Superior temporal gyrus (tissue), 1 donor: ENCODE data around the gene HCN2.

ENCODE experiments used
- DNase-seq: peaks from one replicate; pipeline ENCODE4 v3.0.0-alpha.2; 2016; ENCODE audit errors: extremely low spot score

HCN2 gene

DNA sequence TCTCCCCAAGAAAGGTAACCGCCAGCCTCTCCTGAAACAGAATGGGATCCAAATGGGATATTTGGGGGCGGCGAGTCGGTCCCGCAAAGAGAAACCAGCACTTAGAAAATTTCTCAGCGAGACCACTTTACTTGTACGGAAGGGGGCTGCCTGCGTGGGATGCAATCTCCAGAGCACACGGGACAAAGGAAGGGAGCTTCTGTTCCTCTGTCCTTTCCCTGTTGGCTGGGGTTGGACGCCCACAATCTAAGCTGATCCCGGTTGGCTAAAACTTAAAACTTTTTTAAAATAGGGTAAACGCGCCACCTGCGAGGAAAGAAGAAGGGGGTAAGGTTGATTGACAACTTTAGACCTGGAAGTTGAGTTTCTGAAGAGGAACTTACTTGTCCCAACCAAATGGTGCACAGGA is 18.1 kb upstream of the HCN2 start:
- no peak for DNase-seq

DNA sequence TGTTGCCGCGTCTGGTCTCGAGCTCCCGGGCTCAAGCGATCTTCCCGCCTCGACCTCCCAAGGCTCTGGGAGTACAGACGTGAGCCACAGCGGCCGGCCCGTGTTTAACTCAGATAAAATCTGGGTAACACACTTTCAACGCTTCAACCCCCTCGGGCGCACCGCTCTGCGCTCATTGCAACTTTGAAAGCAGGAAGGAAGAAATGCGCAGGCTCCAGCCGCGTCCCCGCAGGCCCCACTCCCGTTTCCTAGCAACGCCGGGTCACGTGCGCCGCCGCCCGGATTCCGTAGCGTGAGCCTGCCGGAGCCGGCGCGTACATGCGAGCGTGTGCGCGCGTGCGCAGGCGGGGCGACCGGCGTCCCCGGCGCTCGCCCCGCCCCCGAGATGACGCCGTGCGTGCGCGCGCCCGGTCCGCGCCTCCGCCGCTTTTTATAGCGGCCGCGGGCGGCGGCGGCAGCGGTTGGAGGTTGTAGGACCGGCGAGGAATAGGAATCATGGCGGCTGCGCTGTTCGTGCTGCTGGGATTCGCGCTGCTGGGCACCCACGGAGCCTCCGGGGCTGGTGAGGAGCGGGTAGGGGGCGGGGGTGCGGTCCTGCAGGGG is 17.4 kb upstream of the HCN2 start, which contains the start of gene BSG:
TSS of gene BSG (plus strand) at position 457 of the 603 bp plus-strand sequence. CDS start at position 496, 39 bp downstream.
- peak; percentile 98 for DNase-seq

DNA sequence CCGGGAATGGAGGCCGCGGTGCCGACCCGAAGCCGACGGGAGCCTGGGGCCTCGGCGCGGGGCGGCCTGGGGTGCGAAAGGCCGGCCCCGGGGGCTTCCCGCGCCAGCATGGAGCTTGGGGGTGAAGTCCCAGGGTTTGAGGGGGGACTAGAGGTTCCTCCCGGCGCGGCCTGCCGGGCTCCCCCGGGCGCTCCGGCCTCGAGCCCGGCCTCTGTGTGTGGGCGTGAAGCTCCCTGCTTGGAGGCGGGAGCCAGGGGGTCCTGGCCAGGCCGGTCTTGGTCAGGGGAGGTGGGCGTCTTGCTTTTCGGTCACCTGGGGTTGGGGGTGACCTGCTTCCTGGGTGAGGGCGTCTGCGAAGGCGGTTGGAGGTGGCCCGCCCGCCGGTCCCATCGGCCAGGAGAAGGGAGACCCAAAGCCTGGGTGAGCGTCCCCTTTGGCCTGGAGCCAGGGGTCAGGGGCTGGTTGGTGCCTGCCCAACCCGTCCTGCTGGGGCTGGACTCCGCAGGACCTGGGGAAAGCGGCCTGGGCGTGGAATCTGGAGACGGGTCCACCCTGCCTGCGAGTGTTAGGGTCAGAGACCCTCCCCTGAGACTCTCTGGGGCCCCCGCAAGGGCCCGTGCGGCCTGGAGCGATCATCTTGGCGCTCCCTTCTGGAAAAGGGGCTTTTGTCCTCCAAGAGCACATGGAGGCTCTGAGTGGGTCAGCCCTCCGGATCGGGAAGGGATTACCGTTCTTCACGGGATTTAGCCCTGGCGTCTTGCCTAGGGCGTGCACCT is 16.8 kb upstream of the HCN2 start:
- DNase-seq = no peak

DNA sequence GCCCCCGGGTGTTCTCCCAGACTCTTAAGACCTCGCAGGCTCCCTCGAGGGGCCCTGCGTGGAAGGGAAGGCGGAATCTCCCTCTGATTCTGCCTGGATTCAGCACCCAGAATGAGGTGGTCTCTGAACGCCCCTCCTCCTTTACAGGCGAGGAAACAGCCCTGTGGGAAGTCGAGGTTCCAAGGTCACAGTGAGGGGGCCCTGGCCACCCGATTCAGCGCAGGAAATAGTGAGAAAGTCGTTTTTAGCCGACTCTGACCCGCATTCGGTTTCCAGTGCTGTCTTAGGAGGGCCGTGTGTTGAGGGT is 16.2 kb upstream of the HCN2 start:
- DNase-seq = no peak

DNA sequence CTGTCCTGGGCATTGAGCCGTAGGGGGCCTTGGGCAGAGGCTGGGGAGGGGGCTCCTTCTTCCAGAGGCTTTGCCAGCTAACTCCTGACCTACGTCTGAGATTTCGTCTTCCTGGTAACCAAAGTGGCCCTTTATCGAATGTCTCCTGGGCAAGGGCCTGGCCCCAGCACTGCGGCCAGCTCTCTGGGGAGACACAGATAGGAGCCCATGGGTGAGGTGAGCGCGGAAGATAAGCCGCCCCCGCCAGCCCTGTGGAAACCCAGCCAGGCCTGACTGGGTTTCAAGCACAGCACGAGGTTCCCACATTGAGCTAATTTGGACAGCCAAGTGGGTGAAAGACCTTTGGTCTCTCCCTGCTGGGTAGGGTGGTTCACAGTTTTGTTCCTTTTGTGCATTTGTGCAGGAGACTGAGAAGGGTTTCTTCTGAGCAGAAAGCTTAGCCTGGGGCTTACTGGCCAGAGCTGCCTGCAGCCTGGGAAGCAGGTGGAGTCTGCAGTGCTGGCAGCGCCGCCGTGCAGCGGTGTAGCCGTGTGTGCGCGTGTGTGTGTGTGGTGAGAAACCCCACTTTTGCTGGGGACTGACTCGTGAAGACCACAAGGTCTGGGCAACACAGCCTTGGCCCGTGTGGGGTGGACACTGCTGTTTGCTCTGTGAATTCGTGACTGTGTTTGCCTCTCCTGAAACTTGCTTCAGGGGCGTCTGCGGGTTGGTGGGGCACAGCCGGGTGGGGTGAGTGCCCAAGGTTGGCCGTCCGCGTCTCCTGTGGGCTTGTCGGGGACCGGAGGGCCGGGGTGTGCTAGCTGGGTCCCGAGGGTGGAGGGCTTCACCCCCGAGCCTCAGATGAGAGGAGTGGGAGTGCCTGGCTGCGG is 14.8 kb upstream of the HCN2 start:
- peak; percentile 50 for DNase-seq

DNA sequence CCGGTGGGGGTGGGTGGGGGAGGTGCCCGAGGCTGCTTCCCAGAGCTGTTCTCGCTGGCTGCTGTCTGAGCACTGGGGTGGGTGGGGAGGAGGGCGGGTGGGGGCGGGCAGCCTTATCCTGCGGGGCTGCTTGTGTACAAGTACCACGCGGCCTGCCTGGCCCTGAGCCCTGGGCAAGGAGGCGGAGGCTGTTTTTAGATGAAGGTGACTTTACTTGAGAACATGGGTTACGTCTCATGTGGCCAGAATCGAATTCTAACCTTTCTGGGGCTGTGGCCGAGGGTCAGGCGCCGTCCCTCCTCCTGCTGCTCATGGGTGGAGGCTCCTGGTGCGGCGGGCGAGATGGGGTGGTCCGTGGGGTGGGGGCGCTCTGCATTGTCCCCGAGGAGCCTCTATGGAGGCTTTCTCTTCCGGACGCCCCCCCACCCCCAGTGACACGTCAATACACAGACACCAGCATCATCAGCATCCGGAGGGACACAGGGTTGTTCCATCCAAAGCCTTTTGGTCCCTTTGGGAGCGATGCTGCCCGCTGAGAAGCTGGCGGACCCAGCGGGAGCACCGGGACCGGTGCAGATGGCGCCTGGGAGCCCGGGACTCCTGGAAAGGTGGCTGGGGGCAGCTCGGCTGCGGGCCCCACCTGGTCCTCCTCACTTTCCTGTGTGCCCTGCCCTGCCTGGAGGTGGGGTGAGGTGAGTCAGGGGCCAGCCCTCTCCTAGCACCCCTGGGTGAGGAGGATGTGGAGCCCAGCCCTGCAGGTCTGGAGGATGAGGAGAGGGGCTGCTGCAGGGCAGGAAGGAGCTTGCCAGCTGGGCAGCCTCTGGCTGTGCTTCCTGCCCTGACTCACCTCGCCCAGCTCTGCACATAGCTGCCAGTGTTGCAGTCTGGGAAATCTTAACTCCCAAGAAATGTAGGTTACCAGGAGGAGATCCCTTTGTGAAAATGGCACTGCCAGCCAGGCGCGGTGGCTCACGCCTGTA is 13.9 kb upstream of the HCN2 start:
- no peak for DNase-seq

DNA sequence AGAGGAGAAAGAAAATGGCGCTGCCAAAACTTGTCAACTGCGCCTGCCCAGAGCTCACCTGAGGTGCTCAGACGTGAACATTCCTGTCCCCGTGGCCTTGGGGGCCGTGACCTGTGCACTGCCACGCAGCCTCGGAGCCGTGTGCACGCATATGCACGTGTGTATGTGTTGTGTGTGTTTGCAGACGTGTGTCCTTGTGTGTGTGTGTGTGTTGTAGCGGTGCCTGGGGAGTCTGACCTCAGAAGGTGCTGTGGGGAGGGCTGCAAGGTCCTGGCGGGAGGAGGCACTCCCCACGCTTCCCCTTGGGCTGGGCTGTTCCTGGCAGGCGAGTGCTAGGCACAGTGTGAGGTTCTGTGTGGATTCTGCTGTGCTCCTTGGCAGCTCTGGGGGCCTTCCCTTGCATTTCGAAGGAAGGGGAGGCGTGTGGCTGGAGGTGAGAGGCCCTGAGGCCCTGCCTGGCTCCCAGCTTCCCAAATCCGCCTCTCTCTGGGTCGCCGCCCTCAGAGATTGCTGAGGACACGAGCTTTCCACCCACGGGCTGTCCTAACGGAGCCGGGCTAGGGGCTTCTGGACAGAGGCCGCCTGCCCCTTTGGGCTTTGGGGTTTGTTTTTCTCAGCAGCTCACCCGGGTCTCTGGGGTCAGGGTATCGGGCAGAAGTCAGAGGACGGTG is 12.8 kb upstream of the HCN2 start:
- DNase-seq = no peak

DNA sequence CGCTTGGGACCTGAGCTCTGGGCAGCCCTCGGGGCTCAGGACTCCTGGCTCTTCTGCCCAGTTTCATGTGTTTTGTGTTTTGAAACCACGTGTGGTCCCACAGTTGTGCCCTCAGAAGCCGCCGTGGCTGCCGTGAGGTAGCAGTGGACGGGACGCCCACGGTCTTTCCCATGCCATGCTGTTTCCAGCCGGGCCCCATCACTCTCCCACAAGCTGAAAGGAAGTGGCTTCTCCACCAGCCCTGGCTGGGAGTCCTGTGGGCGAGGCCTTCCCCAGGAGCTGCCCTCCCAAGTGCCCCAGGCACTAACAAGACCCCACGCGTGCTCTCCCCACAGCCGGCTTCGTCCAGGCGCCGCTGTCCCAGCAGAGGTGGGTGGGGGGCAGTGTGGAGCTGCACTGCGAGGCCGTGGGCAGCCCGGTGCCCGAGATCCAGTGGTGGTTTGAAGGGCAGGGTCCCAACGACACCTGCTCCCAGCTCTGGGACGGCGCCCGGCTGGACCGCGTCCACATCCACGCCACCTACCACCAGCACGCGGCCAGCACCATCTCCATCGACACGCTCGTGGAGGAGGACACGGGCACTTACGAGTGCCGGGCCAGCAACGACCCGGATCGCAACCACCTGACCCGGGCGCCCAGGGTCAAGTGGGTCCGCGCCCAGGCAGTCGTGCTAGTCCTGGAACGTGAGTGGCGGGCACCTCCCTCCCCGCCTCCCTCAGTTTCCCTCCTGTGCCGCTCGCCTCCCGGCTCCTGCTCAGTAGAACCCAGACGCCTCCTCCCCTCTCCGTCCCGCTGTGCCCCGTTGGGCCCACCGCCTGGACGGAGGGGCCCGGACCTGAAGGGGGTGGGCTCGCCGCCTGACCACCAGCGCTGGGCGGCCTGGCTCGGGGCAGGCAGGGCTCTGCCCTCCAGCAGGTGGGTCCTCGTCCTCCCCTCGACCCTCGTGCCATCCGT is 12.0 kb upstream of the HCN2 start:
- DNase-seq = no peak

DNA sequence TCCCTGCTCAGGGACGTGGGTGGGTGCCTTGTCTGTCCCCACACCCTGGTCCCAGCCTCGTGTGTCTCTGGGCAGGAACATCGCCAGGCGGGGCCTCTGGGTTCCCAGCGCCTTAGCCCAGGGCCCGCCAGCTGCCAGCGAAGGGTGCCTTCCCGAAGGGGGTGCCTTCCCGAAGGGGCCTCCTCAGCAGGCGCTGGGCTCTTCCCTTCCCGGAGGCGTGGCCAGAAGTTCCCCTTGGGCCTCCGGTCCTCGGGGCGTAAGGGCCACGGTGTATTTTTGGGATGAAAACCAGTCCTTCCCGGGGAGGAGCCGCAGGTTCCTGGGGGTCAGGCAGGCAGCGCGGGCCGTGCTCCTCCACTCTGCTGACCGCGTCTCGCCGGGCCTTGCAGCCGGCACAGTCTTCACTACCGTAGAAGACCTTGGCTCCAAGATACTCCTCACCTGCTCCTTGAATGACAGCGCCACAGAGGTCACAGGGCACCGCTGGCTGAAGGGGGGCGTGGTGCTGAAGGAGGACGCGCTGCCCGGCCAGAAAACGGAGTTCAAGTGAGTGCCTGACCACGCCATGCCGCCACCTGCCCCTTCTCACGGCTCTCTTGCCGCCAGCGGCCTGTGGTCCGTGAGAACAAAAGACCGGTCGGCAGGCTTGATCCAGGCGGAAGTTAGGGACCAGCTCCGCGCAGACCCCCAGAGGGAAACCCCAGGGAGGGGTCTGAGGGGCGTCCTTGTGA is 10.4 kb upstream of the HCN2 start:
- DNase-seq = no peak

DNA sequence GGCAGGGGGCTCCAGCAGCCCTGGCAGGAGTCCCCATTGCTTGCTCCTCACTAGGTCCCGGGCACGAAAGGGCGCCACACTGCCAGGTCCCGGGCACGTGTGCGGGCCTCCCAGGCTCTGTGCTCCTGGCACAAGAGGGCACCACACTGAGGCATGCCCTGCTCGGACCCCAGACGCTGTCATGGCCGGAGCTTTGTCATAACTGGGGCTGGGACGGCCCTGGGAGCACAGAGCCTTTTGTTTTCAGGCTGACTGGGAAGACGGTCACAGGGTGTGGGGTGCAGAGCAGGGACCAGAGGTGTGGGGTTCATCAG is 9.9 kb upstream of the HCN2 start:
- DNase-seq = no peak

DNA sequence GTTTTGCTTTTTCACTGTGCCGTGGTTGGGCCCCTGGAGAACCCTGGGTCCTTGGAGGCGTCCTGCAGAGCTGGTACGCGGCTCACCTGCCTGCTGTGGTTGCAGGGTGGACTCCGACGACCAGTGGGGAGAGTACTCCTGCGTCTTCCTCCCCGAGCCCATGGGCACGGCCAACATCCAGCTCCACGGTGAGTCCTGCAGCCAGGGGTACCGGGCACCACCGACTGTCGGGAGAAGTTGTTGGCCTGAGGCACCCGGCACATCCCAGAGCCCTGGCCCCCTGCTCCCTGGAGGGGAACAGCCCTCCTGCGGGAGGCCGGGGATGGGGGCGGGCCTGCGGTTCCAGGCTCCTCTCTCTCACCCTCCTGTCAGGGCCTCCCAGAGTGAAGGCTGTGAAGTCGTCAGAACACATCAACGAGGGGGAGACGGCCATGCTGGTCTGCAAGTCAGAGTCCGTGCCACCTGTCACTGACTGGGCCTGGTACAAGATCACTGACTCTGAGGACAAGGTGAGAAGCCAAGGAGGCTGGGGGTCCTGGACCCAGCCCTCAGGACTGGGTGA is 9.3 kb upstream of the HCN2 start:
- no peak for DNase-seq

DNA sequence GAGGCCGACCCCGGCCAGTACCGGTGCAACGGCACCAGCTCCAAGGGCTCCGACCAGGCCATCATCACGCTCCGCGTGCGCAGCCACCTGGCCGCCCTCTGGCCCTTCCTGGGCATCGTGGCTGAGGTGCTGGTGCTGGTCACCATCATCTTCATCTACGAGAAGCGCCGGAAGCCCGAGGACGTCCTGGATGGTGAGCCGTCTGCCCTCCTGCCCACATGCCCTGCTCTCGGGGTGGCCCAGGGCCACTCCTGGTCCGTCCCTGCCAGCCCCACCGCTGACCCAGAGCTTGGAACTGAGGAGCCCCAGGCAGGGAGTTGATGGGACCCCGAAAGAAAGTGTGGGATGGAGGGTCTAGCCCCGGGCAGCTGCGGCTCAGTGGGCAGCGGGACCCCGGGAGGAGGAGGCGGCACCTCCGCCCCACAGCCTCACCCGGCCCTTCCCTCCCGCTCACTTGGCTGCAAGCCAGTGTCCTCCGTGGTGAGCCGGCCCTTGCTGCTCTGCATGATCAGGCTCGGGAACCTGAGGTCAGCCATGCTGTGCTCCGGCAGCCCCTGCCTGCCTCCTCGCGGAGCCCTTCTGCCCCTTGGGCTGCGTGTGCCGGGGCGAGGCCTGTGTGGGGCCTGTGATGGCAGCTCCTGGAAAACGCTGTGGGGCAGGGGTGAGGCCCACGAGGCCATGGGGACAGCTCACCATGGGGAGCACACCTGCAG is 8.1 kb upstream of the HCN2 start:
- no peak for DNase-seq

DNA sequence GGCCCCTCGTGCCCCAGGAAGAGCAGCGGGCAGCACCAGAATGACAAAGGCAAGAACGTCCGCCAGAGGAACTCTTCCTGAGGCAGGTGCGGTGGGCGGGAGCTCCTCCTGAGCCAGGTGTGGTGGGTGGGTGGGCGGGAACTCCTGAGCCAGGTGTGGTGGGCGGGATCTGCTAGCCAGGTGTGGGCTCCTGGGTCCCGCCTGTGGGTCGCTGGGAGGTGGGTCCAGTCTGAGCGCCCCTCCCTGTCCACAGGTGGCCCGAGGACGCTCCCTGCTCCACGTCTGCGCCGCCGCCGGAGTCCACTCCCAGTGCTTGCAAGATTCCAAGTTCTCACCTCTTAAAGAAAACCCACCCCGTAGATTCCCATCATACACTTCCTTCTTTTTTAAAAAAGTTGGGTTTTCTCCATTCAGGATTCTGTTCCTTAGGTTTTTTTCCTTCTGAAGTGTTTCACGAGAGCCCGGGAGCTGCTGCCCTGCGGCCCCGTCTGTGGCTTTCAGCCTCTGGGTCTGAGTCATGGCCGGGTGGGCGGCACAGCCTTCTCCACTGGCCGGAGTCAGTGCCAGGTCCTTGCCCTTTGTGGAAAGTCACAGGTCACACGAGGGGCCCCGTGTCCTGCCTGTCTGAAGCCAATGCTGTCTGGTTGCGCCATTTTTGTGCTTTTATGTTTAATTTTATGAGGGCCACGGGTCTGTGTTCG is 7.0 kb upstream of the HCN2 start:
- no peak for DNase-seq

DNA sequence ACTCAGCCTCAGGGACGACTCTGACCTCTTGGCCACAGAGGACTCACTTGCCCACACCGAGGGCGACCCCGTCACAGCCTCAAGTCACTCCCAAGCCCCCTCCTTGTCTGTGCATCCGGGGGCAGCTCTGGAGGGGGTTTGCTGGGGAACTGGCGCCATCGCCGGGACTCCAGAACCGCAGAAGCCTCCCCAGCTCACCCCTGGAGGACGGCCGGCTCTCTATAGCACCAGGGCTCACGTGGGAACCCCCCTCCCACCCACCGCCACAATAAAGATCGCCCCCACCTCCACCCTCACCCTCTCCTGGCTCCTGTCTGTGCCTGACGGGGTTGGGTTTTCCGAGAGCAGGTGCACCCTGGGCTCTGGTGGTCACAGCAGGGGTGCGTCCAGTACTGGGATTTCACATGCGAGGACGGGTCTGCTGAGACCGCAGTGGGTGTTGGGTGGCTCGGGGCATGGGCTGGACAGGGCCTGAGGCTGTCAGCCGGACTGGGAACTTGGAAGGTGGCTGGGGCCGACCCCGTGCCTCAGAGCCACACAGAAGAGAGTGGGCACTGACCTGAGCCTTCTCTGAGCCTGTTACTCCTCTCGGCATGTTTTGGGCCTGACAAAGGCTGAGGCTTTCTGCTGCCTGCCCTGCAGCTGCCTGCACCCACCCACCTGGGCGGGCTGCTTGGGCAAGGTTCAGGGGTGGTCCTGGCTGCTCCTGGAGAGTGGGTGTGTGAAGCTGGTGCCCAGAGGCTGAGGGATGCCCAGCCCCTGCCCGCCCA is 6.3 kb upstream of the HCN2 start:
- DNase-seq = no peak

DNA sequence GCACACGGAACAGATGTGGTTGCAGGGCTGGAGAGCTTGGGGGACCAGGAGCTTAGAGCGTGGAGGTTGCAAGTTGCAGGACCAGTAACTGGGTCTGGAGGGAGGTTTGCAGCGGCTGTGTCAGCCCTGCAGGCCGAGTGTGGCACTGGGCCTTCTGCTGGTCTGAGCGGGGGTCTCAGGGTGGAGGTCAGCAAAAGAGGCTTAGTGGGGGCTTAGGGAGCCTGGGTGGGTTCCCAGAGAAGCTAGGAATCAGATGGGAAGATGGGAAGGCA is 5.8 kb upstream of the HCN2 start:
- no peak for DNase-seq

DNA sequence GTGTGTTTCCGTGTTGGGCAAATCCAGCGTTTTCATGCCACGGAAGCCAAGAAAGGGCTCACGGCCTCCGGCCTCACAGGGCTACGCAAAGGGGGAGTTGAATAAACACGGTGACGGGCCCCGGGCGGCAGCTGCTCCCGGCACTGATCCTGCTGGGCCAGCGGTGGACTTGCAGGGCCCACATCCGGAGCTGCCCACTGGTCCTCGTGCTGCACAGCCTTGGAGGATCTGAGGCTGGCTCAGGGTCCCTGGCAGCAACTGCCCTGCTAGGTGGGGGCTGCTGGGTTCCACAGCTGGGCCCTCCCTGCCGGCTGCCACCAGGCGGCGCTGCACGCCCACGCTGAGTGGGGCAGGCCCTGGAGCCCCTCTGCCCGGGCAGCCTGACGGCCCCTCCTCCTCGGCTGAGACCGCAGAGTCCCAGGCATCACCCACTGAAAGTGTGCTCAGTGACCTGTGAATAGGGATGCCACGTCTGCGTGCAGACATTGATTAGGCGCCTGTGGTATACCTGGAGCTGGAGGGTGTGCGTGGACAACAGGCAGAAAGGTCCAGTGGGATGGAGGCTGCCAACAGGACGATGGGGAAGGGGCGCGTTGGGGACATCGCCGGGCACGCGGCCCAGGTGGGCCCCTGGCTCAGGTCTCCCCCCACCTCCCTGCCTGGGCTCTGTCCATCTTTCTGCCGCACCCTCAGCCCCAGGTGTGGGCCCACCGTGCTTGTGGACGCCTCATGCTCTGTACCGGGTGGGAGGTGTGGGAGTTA is 5.3 kb upstream of the HCN2 start:
- DNase-seq = peak; percentile 58
